Right lobe of liver (tissue), 4 donors: ENCODE results near the gene SEMA3B.

Experiments
- POLR2A ChIP-seq: fragments of 450-650 bp; IDR thresholded peaks from one replicate; pipeline ENCODE4 v1.6.1; 2017; ENCODE audit warnings: antibody characterized with exemption, mild to moderate bottlenecking
- TF ChIP-seq, protein P1 (sequence below), 4 donors: fragments of 200-600 bp in 3 of 4; fragments of 450-650 bp in 1 of 4; IDR thresholded peaks; one replicate each; pipeline versions ENCODE4 v1.5.1 to v1.8.0; 2016 to 2022; ENCODE audit warnings: antibody characterized with exemption in 4 of 4, mild to moderate bottlenecking in 2 of 4
- donor health status: DM: no; HTN: no; CAD: no.
- donor health status: DM: no; HTN: no; CAD: no.
- donor health status: DM: no; HTN: yes; CAD: no.

DNA sequence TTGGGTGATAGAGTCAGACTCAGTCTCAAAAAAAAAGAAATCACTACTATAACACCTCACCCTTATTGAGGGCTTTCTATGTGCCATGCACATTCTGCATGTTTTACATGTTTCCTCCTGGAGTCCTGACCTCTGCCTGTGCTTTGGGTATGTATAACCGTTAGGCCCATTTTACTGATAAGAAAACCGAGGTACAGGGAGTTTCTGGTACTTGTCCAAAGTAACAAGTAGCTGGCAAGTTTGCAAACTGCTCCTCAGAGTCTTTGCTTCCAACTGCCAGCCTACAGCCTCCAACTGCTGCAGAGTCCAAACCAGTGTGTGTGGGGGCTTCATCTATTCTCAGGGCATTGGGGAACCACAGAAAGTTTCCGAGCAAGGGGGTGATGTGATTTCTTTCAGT lies 36.6 kb upstream of the SEMA3B start:
- TF ChIP-seq, protein P1, sequence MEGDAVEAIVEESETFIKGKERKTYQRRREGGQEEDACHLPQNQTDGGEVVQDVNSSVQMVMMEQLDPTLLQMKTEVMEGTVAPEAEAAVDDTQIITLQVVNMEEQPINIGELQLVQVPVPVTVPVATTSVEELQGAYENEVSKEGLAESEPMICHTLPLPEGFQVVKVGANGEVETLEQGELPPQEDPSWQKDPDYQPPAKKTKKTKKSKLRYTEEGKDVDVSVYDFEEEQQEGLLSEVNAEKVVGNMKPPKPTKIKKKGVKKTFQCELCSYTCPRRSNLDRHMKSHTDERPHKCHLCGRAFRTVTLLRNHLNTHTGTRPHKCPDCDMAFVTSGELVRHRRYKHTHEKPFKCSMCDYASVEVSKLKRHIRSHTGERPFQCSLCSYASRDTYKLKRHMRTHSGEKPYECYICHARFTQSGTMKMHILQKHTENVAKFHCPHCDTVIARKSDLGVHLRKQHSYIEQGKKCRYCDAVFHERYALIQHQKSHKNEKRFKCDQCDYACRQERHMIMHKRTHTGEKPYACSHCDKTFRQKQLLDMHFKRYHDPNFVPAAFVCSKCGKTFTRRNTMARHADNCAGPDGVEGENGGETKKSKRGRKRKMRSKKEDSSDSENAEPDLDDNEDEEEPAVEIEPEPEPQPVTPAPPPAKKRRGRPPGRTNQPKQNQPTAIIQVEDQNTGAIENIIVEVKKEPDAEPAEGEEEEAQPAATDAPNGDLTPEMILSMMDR (IDR thresholded peaks at IDR 0.05): no peak
- no peak for TF ChIP-seq POLR2A
